ENCODE measurements around the gene MRPL53.

GRCh38 chr2:74430502-74430901 lies 42.0 kb downstream of the MRPL53 start:
- TF ChIP-seq, protein P1, sequence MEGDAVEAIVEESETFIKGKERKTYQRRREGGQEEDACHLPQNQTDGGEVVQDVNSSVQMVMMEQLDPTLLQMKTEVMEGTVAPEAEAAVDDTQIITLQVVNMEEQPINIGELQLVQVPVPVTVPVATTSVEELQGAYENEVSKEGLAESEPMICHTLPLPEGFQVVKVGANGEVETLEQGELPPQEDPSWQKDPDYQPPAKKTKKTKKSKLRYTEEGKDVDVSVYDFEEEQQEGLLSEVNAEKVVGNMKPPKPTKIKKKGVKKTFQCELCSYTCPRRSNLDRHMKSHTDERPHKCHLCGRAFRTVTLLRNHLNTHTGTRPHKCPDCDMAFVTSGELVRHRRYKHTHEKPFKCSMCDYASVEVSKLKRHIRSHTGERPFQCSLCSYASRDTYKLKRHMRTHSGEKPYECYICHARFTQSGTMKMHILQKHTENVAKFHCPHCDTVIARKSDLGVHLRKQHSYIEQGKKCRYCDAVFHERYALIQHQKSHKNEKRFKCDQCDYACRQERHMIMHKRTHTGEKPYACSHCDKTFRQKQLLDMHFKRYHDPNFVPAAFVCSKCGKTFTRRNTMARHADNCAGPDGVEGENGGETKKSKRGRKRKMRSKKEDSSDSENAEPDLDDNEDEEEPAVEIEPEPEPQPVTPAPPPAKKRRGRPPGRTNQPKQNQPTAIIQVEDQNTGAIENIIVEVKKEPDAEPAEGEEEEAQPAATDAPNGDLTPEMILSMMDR (conservative IDR thresholded peaks at IDR 0.05; ENCODE audit: low read depth, low read length) = no peak
- TF ChIP-seq EZH2 (IDR thresholded peaks at IDR 0.05; ENCODE audit: low read length, unreplicated experiment) = no peak

Measured in PC-3 (cell line).